ENCODE measurements around the gene CLOCK.

DNA sequence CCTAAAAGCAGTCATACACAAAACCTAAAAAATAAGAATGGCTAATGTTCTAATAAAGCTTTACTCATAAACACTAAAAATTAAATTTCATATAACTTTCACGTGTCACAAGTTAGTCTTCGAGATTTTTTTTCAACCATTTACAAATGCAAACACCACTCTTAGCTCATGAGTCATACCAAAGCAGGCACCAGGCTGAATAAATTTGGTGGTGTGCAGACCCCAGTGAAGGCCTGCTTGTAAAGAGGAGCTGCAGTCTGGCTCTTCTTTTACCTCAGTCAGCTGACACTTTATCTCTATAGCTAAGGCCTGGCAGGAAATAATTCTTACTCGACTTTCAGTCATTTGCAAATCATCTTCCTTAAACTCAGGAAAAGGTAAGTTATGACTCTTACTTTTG, 37.4 kb downstream of the CLOCK start:
- TF ChIP-seq, protein P1, sequence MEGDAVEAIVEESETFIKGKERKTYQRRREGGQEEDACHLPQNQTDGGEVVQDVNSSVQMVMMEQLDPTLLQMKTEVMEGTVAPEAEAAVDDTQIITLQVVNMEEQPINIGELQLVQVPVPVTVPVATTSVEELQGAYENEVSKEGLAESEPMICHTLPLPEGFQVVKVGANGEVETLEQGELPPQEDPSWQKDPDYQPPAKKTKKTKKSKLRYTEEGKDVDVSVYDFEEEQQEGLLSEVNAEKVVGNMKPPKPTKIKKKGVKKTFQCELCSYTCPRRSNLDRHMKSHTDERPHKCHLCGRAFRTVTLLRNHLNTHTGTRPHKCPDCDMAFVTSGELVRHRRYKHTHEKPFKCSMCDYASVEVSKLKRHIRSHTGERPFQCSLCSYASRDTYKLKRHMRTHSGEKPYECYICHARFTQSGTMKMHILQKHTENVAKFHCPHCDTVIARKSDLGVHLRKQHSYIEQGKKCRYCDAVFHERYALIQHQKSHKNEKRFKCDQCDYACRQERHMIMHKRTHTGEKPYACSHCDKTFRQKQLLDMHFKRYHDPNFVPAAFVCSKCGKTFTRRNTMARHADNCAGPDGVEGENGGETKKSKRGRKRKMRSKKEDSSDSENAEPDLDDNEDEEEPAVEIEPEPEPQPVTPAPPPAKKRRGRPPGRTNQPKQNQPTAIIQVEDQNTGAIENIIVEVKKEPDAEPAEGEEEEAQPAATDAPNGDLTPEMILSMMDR (conservative IDR thresholded peaks at IDR 0.05 in 1 of 2, IDR thresholded peaks at IDR 0.05 in 1 of 2; ENCODE audit: extremely low read depth in 1 of 2, insufficient read depth in 1 of 2, low read depth in 1 of 2, low read length in 2 of 2) = no peak
- no peak for TF ChIP-seq EZH2 (IDR thresholded peaks at IDR 0.05; ENCODE audit: borderline replicate concordance, low read length)

All from mammary epithelial cell (primary cell).